ENCODE data around the gene OR2L5.

OR2L5 gene

GRCh38 chr1:248013229-248013710 lies at the start of gene OR2L5:
Gene OR2L5, plus strand, starts transcription at chr1:248013660. Its CDS starts 8,288 bp downstream, at chr1:248021948.
- Histone ChIP-seq H3K4me3 (ENCODE audit: low read depth, low read length, poor library complexity, severe bottlenecking) (no peak within 1 kb of the TSS), H3K79me2 (ENCODE audit: insufficient read depth, low read length) (no peaks in the 10 kb centered on the region), H3K4me1 (ENCODE audit: insufficient read depth, low read length, severe bottlenecking) (no peaks in the 10 kb centered on the region), H3K9ac (ENCODE audit: low read length) (no peak within 1 kb of the TSS), H3K36me3 (ENCODE audit: insufficient read depth, low read length) (no peaks in the 10 kb centered on the region), H3K27me3 (ENCODE audit: insufficient read depth, low read length) (no peaks in the 10 kb centered on the region), H3K4me2 (ENCODE audit: low read length) (no peak within 1 kb of the TSS), H4K20me1 (ENCODE audit: insufficient read depth, low read length) (no peaks in the 10 kb centered on the region), H3K9me2 (ENCODE audit: low read depth, low read length) (no peaks in the 10 kb centered on the region), H3F3A (ENCODE audit: insufficient read depth, low read length) (no peaks in the 10 kb centered on the region), H2AFZ (ENCODE audit: low read length) (no peak within 1 kb of the TSS), H3K27ac (ENCODE audit: low read depth, low read length, poor library complexity, severe bottlenecking) (no peak within 1 kb of the TSS), H3K9me3 (ENCODE audit: low read length) (peaks cover 2% of the 10 kb centered on the region; the same call in 1 of the 2 replicates)
- TF ChIP-seq, protein P1, sequence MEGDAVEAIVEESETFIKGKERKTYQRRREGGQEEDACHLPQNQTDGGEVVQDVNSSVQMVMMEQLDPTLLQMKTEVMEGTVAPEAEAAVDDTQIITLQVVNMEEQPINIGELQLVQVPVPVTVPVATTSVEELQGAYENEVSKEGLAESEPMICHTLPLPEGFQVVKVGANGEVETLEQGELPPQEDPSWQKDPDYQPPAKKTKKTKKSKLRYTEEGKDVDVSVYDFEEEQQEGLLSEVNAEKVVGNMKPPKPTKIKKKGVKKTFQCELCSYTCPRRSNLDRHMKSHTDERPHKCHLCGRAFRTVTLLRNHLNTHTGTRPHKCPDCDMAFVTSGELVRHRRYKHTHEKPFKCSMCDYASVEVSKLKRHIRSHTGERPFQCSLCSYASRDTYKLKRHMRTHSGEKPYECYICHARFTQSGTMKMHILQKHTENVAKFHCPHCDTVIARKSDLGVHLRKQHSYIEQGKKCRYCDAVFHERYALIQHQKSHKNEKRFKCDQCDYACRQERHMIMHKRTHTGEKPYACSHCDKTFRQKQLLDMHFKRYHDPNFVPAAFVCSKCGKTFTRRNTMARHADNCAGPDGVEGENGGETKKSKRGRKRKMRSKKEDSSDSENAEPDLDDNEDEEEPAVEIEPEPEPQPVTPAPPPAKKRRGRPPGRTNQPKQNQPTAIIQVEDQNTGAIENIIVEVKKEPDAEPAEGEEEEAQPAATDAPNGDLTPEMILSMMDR (IDR thresholded peaks at IDR 0.05; ENCODE audit: low read length): no peak
- no peak for TF ChIP-seq EZH2 (IDR thresholded peaks at IDR 0.05; ENCODE audit: borderline replicate concordance, low read length)

GRCh38 chr1:247964933-247965332 lies 48.5 kb upstream of the OR2L5 start, which contains the start of gene OR2AK2:
Gene OR2AK2, plus strand, starts transcription at chr1:247965233. Its CDS starts 144 bp downstream, at chr1:247965377.
- Histone ChIP-seq H3K4me2 (ENCODE audit: low read length) (no peak within 1 kb of the TSS), H4K20me1 (ENCODE audit: insufficient read depth, low read length) (no peaks in the 10 kb centered on the region), H3F3A (ENCODE audit: insufficient read depth, low read length) (no peaks in the 10 kb centered on the region), H2AFZ (ENCODE audit: low read length) (no peak within 1 kb of the TSS), H3K79me2 (ENCODE audit: insufficient read depth, low read length) (no peaks in the 10 kb centered on the region), H3K36me3 (ENCODE audit: insufficient read depth, low read length) (no peaks in the 10 kb centered on the region), H3K27ac (ENCODE audit: low read depth, low read length, poor library complexity, severe bottlenecking) (no peak within 1 kb of the TSS), H3K9ac (ENCODE audit: low read length) (no peak within 1 kb of the TSS), H3K4me1 (ENCODE audit: insufficient read depth, low read length, severe bottlenecking) (no peaks in the 10 kb centered on the region), H3K27me3 (ENCODE audit: insufficient read depth, low read length) (no peaks in the 10 kb centered on the region), H3K4me3 (ENCODE audit: low read depth, low read length, poor library complexity, severe bottlenecking) (no peak within 1 kb of the TSS), H3K9me2 (ENCODE audit: low read depth, low read length) (no peaks in the 10 kb centered on the region), H3K9me3 (ENCODE audit: low read length) (no peaks in the 10 kb centered on the region)
- TF ChIP-seq EZH2 (IDR thresholded peaks at IDR 0.05; ENCODE audit: borderline replicate concordance, low read length): no peak
- TF ChIP-seq, protein P1 (IDR thresholded peaks at IDR 0.05; ENCODE audit: low read length): no peak

- H2AFZ ChIP-seq (ENCODE audit: low read length): no peak overlapping the region
Measured at GRCh38 chr1:247966532-247967204, 46.8 kb upstream of the OR2L5 start.

More at GRCh38 chr1:247966532-247967204, 46.8 kb upstream of the OR2L5 start:
- Histone ChIP-seq H3K9me3 (ENCODE audit: low read length) (no peaks in the 10 kb centered on the region), H3F3A (ENCODE audit: insufficient read depth, low read length) (no peaks in the 10 kb centered on the region), H3K4me2 (ENCODE audit: low read length) (no peak overlapping the region), H3K36me3 (ENCODE audit: insufficient read depth, low read length) (no peaks in the 10 kb centered on the region), H3K27ac (ENCODE audit: low read depth, low read length, poor library complexity, severe bottlenecking) (no peak overlapping the region), H3K9me2 (ENCODE audit: low read depth, low read length) (no peaks in the 10 kb centered on the region), H3K4me3 (ENCODE audit: low read depth, low read length, poor library complexity, severe bottlenecking) (no peak overlapping the region), H3K4me1 (ENCODE audit: insufficient read depth, low read length, severe bottlenecking) (no peaks in the 10 kb centered on the region), H3K79me2 (ENCODE audit: insufficient read depth, low read length) (no peaks in the 10 kb centered on the region), H3K27me3 (ENCODE audit: insufficient read depth, low read length) (no peaks in the 10 kb centered on the region), H4K20me1 (ENCODE audit: insufficient read depth, low read length) (no peaks in the 10 kb centered on the region), H3K9ac (ENCODE audit: low read length) (no peak overlapping the region)
- TF ChIP-seq EZH2 (IDR thresholded peaks at IDR 0.05; ENCODE audit: borderline replicate concordance, low read length): no peak
- TF ChIP-seq, protein P1 (IDR thresholded peaks at IDR 0.05; ENCODE audit: low read length): no peak
